ENCODE measurements around the gene CYFIP1. TPM values are rescaled to one million over a fixed set of nuclear protein-coding genes. Genes with fewer than 3 reads are reported as not detected.
A peak's percentile ranks its signal among the peaks of the same experiment; 100 is the strongest.

CYFIP1 gene
- total and polyA plus RNA-seq, 11 donors: 7.6 to 111 (median 32.8) TPM

GRCh38 chr15:22956257-22956977, 23.8 kb downstream of the CYFIP1 start:
- H3K27me3 ChIP-seq: no peaks in the 10 kb centered on the region
- H3K4me3 ChIP-seq: no peak overlapping the region
- H3K9me3 ChIP-seq: no peaks in the 10 kb centered on the region
- peak; percentile 23 to 45 (median 36) for ATAC-seq
- H3K4me1 ChIP-seq: peaks cover 31 to 96% (median 75%) of the 10 kb centered on the region in 12 donors
- TF ChIP-seq, protein P1, sequence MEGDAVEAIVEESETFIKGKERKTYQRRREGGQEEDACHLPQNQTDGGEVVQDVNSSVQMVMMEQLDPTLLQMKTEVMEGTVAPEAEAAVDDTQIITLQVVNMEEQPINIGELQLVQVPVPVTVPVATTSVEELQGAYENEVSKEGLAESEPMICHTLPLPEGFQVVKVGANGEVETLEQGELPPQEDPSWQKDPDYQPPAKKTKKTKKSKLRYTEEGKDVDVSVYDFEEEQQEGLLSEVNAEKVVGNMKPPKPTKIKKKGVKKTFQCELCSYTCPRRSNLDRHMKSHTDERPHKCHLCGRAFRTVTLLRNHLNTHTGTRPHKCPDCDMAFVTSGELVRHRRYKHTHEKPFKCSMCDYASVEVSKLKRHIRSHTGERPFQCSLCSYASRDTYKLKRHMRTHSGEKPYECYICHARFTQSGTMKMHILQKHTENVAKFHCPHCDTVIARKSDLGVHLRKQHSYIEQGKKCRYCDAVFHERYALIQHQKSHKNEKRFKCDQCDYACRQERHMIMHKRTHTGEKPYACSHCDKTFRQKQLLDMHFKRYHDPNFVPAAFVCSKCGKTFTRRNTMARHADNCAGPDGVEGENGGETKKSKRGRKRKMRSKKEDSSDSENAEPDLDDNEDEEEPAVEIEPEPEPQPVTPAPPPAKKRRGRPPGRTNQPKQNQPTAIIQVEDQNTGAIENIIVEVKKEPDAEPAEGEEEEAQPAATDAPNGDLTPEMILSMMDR (IDR thresholded peaks at IDR 0.05): no peak
- no peak for TF ChIP-seq POLR2A (IDR thresholded peaks at IDR 0.05)
- intact Hi-C loops (cut with DNase I): no loop called here
- 28 to 54% (median 43%) methylated on average over 16 of the region's 16 CpGs for WGBS, 4 donors
- peak in 4 of 5 donors; percentile 63 to 75 (median 66) for DNase-seq
- no peaks in the 10 kb centered on the region for H3K36me3 ChIP-seq
- peak overlapping the region in 11 of 12 donors; percentile 13 to 65 (median 38) for H3K27ac ChIP-seq

GRCh38 chr15:22955544-22956119, 24.5 kb downstream of the CYFIP1 start:
- WGBS, 4 donors: 86 to 92% (median 88%) methylated on average over 5 to 6 of the region's 6 CpGs
- H3K4me3 ChIP-seq: no peak overlapping the region
- H3K4me1 ChIP-seq: peaks cover 27 to 96% (median 73%) of the 10 kb centered on the region in 12 donors
- DNase-seq (no peak), ATAC-seq (no peak)
- H3K27ac ChIP-seq: peak overlapping the region in 10 of 12 donors; percentile 9 to 65 (median 39)
- no peaks in the 10 kb centered on the region for H3K9me3 ChIP-seq
- no peaks in the 10 kb centered on the region for H3K27me3 ChIP-seq
- no peak for TF ChIP-seq POLR2A (IDR thresholded peaks at IDR 0.05)
- TF ChIP-seq, protein P1 (IDR thresholded peaks at IDR 0.05): no peak
- H3K36me3 ChIP-seq: no peaks in the 10 kb centered on the region
- intact Hi-C loops (cut with DNase I): no loop called here

- Histone ChIP-seq H3K27ac (peak overlapping the region in 8 of 12 donors; percentile 9 to 65 (median 39)), H3K4me3 (no peak overlapping the region), H3K27me3 (no peaks in the 10 kb centered on the region), H3K4me1 (peaks cover 25 to 96% (median 74%) of the 10 kb centered on the region in 12 donors), H3K36me3 (no peaks in the 10 kb centered on the region), H3K9me3 (no peaks in the 10 kb centered on the region)
- ATAC-seq: no peak
- DNase-seq: peak in 1 of 5 donors; percentile 52
- no peak for TF ChIP-seq POLR2A (IDR thresholded peaks at IDR 0.05)
- TF ChIP-seq, protein P1 (IDR thresholded peaks at IDR 0.05): no peak
- intact Hi-C loops (cut with DNase I): no loop called here
- 79 to 87% (median 83%) methylated on average over 11 to 14 of the region's 14 CpGs for WGBS, 4 donors
Measured at GRCh38 chr15:22954798-22955543, 25.2 kb downstream of the CYFIP1 start.

DNA sequence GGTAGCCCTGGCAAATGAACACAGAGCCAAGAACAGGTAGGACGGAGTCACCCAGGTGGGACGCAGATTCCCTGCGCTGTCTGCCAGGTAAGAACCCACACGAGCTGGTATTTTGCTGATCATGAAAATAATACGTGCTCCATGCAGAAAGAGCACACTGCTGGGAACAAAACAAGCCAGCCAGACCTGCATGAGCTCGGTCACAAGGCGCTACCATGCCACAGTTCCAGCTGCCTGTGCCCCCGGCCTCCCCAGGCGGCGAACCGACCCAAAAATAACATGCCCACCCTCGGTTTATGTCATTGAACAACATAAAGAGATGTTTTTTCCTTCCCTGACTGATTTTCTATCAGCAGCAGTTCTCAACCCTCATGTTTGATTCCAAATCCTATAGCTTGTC, 25.8 kb downstream of the CYFIP1 start:
- WGBS, 4 donors: 84 to 87% (median 86%) methylated on average over 12 of the region's 12 CpGs
- TF ChIP-seq POLR2A (IDR thresholded peaks at IDR 0.05): no peak
- TF ChIP-seq, protein P1 (IDR thresholded peaks at IDR 0.05): no peak
- H3K27ac ChIP-seq: no peak overlapping the region
- H3K4me1 ChIP-seq: peaks cover 28 to 96% (median 74%) of the 10 kb centered on the region in 12 donors
- no peak for ATAC-seq
- no peak for DNase-seq
- intact Hi-C loops (cut with DNase I): no loop called here
- H3K27me3 ChIP-seq: no peaks in the 10 kb centered on the region
- H3K4me3 ChIP-seq: no peak overlapping the region
- H3K9me3 ChIP-seq: no peaks in the 10 kb centered on the region
- H3K36me3 ChIP-seq: no peaks in the 10 kb centered on the region

Data from heart left ventricle (tissue), 16 donors.